ENCODE results near the gene CHKA.

Gene CHKA

GRCh38 chr11:68121067-68121899 is at the start of gene CHKA:
Gene CHKA, minus strand, starts transcription at chr11:68121388. Its CDS starts 211 bp downstream, at chr11:68121177.
- DNase-seq (ENCODE audit: low read depth in 3 of 3), result peak; percentile 73 to 87 (median 73)

- DNase-seq (ENCODE audit: low read depth in 3 of 3), result no peak
Measured at GRCh38 chr11:68169442-68169841, 48.3 kb upstream of the CHKA start.

GRCh38 chr11:68168694-68169093 is 47.5 kb upstream of the CHKA start:
- DNase-seq (ENCODE audit: low read depth in 3 of 3), result no peak

GRCh38 chr11:68167474-68167873 is 46.3 kb upstream of the CHKA start:
- DNase-seq (ENCODE audit: low read depth in 3 of 3), result no peak

- DNase-seq (ENCODE audit: low read depth in 3 of 3), result no peak
Measured at GRCh38 chr11:68166969-68167368, 45.8 kb upstream of the CHKA start.

GRCh38 chr11:68165601-68166000 is 44.4 kb upstream of the CHKA start:
- DNase-seq (ENCODE audit: low read depth in 3 of 3), result no peak

- DNase-seq (ENCODE audit: low read depth in 3 of 3), result no peak
Measured at GRCh38 chr11:68164437-68164836, 43.2 kb upstream of the CHKA start.

GRCh38 chr11:68163691-68164090 is 42.5 kb upstream of the CHKA start:
- no peak for DNase-seq (ENCODE audit: low read depth in 3 of 3)

GRCh38 chr11:68160100-68160695 is 39.0 kb upstream of the CHKA start:
- no peak for DNase-seq (ENCODE audit: low read depth in 3 of 3)

- no peak for DNase-seq (ENCODE audit: low read depth in 3 of 3)
Measured at GRCh38 chr11:68159665-68160064, 38.5 kb upstream of the CHKA start.

GRCh38 chr11:68159161-68159560 is 38.0 kb upstream of the CHKA start:
- no peak for DNase-seq (ENCODE audit: low read depth in 3 of 3)

GRCh38 chr11:68158580-68158979 is 37.4 kb upstream of the CHKA start:
- DNase-seq (ENCODE audit: low read depth in 3 of 3), result no peak

- no peak for DNase-seq (ENCODE audit: low read depth in 3 of 3)
Measured at GRCh38 chr11:68153742-68154141, 32.6 kb upstream of the CHKA start.

- DNase-seq (ENCODE audit: low read depth in 3 of 3), result no peak
Measured at GRCh38 chr11:68150037-68150436, 28.8 kb upstream of the CHKA start.

- no peak for DNase-seq (ENCODE audit: low read depth in 3 of 3)
Measured at GRCh38 chr11:68149417-68149816, 28.2 kb upstream of the CHKA start.

GRCh38 chr11:68148879-68149278 is 27.7 kb upstream of the CHKA start:
- DNase-seq (ENCODE audit: low read depth in 3 of 3), result no peak

- DNase-seq (ENCODE audit: low read depth in 3 of 3), result no peak
Measured at GRCh38 chr11:68148071-68148805, 27.1 kb upstream of the CHKA start.

GRCh38 chr11:68146704-68147474 is 25.7 kb upstream of the CHKA start:
- DNase-seq (ENCODE audit: low read depth in 3 of 3), result no peak

- DNase-seq (ENCODE audit: low read depth in 3 of 3), result no peak
Measured at GRCh38 chr11:68146010-68146540, 24.9 kb upstream of the CHKA start.

GRCh38 chr11:68145120-68145866 is 24.1 kb upstream of the CHKA start:
- no peak for DNase-seq (ENCODE audit: low read depth in 3 of 3)

- DNase-seq (ENCODE audit: low read depth in 3 of 3), result no peak
Measured at GRCh38 chr11:68143310-68143689, 22.1 kb upstream of the CHKA start.

All from stimulated activated CD4-positive, alpha-beta T cell treated with anti-CD3 and anti-CD28 coated beads, TNF-alpha, amount 100 ng/mL, for 48 hours (primary cell).